HepG2 (cell line): Measurements from ENCODE around the gene AMBRA1. TPM values are rescaled to one million over a fixed set of nuclear protein-coding genes. Genes with fewer than 3 reads are reported as not detected.
"Not testable (repeated sequence)": the region's sequence is repeated elsewhere in the genome, so short reads cannot be mapped to it uniquely, and the experiment has no call there.

Experiments
- ESRRA ChIP-seq: sonication (generic); formaldehyde crosslinking; IDR thresholded peaks from 2 replicates; pipeline ENCODE4 v1.5.1; 2020; ENCODE audit warnings: mild to moderate bottlenecking, low read depth, missing genetic modification reagents
- HNF4A ChIP-seq: sonication (generic); formaldehyde crosslinking; IDR thresholded peaks from 2 replicates; pipeline ENCODE4 v1.4.0; 2020; ENCODE audit warnings: missing genetic modification reagents
- LCORL ChIP-seq, 2 experiments: fragments of 450-650 bp in 1 of 2; sonication (generic) in 1 of 2; formaldehyde crosslinking in 1 of 2; IDR thresholded peaks; 2 replicates each; pipeline versions ENCODE4 v1.5.0 to v1.6.1; 2017 to 2020; ENCODE audit warnings: antibody characterized with exemption in 1 of 2, missing genetic modification reagents in 1 of 2
- MAZ ChIP-seq, 2 experiments: sonication (generic) in 1 of 2; formaldehyde crosslinking in 1 of 2; IDR thresholded peaks; 2 replicates each; pipeline versions ENCODE4 v1.5.0 to v1.6.1; 2012 to 2020; ENCODE audit warnings: low read depth in 2 of 2, mild to moderate bottlenecking in 2 of 2, borderline replicate concordance in 1 of 2, improper control_type of control experiment in 1 of 2, low read length in 1 of 2, missing genetic modification reagents in 1 of 2, moderate library complexity in 1 of 2
- MYC ChIP-seq: sonication (generic); formaldehyde crosslinking; IDR thresholded peaks from 2 replicates; pipeline ENCODE4 v1.9.0; 2021; ENCODE audit warnings: missing genetic modification reagents, borderline replicate concordance
- PATZ1 ChIP-seq: sonication (generic); formaldehyde crosslinking; IDR thresholded peaks from 2 replicates; pipeline ENCODE4 v1.4.0; 2020; ENCODE audit warnings: missing genetic modification reagents
- SIX4 ChIP-seq: sonication (generic); formaldehyde crosslinking; IDR thresholded peaks from 2 replicates; pipeline ENCODE4 v1.4.0; 2020; ENCODE audit warnings: missing genetic modification reagents
- SMAD9 ChIP-seq: sonication (generic); formaldehyde crosslinking; IDR thresholded peaks from 2 replicates; pipeline ENCODE4 v1.5.1; 2020; ENCODE audit warnings: mild to moderate bottlenecking, missing genetic modification reagents
- TFE3 ChIP-seq: IDR thresholded peaks from 2 replicates; pipeline ENCODE4 v1.6.1; 2016
- ZFP90 ChIP-seq: sonication (generic); formaldehyde crosslinking; IDR thresholded peaks from 2 replicates; pipeline ENCODE4 v1.8.0; 2022; ENCODE audit warnings: missing genetic modification reagents, mild to moderate bottlenecking, inconsistent platforms, borderline replicate concordance
- ZFP91 ChIP-seq: sonication (generic); formaldehyde crosslinking; IDR thresholded peaks from 2 replicates; pipeline ENCODE4 v1.9.0; 2022; ENCODE audit warnings: missing genetic modification reagents, mild to moderate bottlenecking, borderline replicate concordance
- ZFX ChIP-seq: sonication (generic); formaldehyde crosslinking; IDR thresholded peaks from 2 replicates; pipeline ENCODE4 v1.4.0; 2020; ENCODE audit warnings: mild to moderate bottlenecking, low read depth, missing genetic modification reagents, moderate library complexity
- ZNF263 ChIP-seq: sonication (generic); formaldehyde crosslinking; IDR thresholded peaks from 2 replicates; pipeline ENCODE4 v1.4.0; 2020; ENCODE audit warnings: missing genetic modification reagents
- ZNF687 ChIP-seq: sonication (generic); formaldehyde crosslinking; IDR thresholded peaks from 2 replicates; pipeline ENCODE4 v1.5.1; 2020; ENCODE audit warnings: mild to moderate bottlenecking, missing genetic modification reagents, moderate library complexity
- ZNF788 ChIP-seq: sonication (generic); formaldehyde crosslinking; IDR thresholded peaks from 2 replicates; pipeline ENCODE4 v1.5.0; 2020; ENCODE audit warnings: mild to moderate bottlenecking, missing genetic modification reagents, borderline replicate concordance
- ZSCAN9 ChIP-seq: IDR thresholded peaks from 2 replicates; pipeline ENCODE4 v1.6.1; 2016; ENCODE audit warnings: borderline replicate concordance
- polyA plus RNA-seq, 8 experiments: library from polyadenylated mRNA; depleted of rRNA in 3 of 8; stranded (reverse) in 7 of 8; unstranded in 1 of 8; fragments of >200 nt; fragmentation: Illumina TruSeq in 4 of 8; extraction: Trizol in 4 of 8; gene quantifications; 2 replicates each; pipeline versions ENCODE4 v1.2.1 to v1.2.3, GENCODE V29; 2011 to 2016; ENCODE audit warnings: low read depth in 4 of 8, missing spikeins in 1 of 8, mixed read lengths in 1 of 8; ENCODE audit not compliant: insufficient read depth in 1 of 8
- total RNA-seq, 5 experiments: library from RNA; depleted of rRNA; stranded (reverse); fragments of >200 nt; fragmentation: Illumina TruSeq; extraction: Trizol; gene quantifications; 2 replicates each; pipeline ENCODE4 v1.2.3, GENCODE V29; 2016; ENCODE audit warnings: low read depth in 1 of 5

Gene AMBRA1
- total and polyA plus RNA-seq, 2 of the 13 experiments (the other 11 are each of a cell fraction or from before 2014, with no cell fraction given): 15.7 to 26.0 TPM

GRCh38 chr11:46379482-46380293, 214.1 kb downstream of the AMBRA1 start (continued):
- peak; percentile 29; the same call in 1 of the 2 replicates for TF ChIP-seq ESRRA
- 0 out of 2 replicates have a peak, but pooled peaks have one; percentile 22 for TF ChIP-seq ZSCAN9 (CRISPR knock-in tag)
- peak; percentile 32; the same call in 1 of the 2 replicates for TF ChIP-seq MYC (CRISPR knock-in tag)
- peak; percentile 31; the same call in 1 of the 2 replicates for TF ChIP-seq ZFP90 (CRISPR knock-in tag)
- TF ChIP-seq SMAD9 (CRISPR knock-in tag): peak; percentile 7; the same call in 1 of the 2 replicates
- peak; percentile 93 for TF ChIP-seq ZFX (CRISPR knock-in tag)
- peak; percentile 52; the same call in 1 of the 2 replicates for TF ChIP-seq ZNF788
- TF ChIP-seq LCORL (IDR thresholded peaks at IDR 0.05); MAZ (IDR thresholded peaks at IDR 0.05; ENCODE audit: borderline replicate concordance, low read depth, low read length): not testable (repeated sequence)
- TF ChIP-seq LCORL (CRISPR knock-in tag; IDR thresholded peaks at IDR 0.05): 0 out of 2 replicates have a peak, but pooled peaks have one; percentile 49
- peak; percentile 87 for TF ChIP-seq ZNF687 (CRISPR knock-in tag)
- TF ChIP-seq HNF4A (CRISPR knock-in tag): 0 out of 2 replicates have a peak, but pooled peaks have one; percentile 7
- peak; percentile 65; the same call in 1 of the 2 replicates for TF ChIP-seq ZFP91 (CRISPR knock-in tag)
- 0 out of 2 replicates have a peak, but pooled peaks have one; percentile 28 for TF ChIP-seq TFE3
- TF ChIP-seq MAZ (CRISPR knock-in tag; IDR thresholded peaks at IDR 0.05; ENCODE audit: low read depth): peak; percentile 53; the same call in 1 of the 2 replicates
- peak; percentile 93 for TF ChIP-seq ZNF263 (CRISPR knock-in tag)
- peak; percentile 81; the same call in 1 of the 2 replicates for TF ChIP-seq PATZ1 (CRISPR knock-in tag)
- peak; percentile 86 for TF ChIP-seq SIX4 (CRISPR knock-in tag)
